GM18511 (cell line): Measurements from ENCODE around the gene EYA2.

ENCODE experiments used
- ATAC-seq: cut with Tn5 transposase; IDR thresholded peaks from one replicate; pipeline ENCODE4 v1.9.1; 2021; ENCODE audit warnings: mild to moderate bottlenecking, moderate library complexity; ENCODE audit not compliant: unreplicated experiment

EYA2 gene

DNA sequence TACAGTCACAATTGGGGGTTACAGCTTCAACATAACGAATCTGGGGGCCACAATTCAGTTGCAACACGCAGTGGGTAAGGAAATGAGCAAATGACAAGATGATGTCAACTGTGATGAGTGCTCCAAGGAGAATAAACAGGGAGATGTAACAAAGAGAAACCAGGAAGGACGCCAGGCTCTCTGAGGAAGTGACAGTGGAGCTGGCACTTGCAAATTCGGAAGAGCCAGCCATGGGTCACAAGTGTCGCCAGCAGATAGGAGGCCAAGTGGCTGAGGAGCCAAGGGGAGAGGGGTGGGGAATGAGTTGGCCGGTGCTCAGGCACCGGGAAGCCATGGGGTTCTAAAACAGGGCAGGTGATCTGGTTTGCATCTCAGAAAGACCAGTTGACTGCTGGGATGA is 136.4 kb downstream of the EYA2 start:
- ATAC-seq = no peak

DNA sequence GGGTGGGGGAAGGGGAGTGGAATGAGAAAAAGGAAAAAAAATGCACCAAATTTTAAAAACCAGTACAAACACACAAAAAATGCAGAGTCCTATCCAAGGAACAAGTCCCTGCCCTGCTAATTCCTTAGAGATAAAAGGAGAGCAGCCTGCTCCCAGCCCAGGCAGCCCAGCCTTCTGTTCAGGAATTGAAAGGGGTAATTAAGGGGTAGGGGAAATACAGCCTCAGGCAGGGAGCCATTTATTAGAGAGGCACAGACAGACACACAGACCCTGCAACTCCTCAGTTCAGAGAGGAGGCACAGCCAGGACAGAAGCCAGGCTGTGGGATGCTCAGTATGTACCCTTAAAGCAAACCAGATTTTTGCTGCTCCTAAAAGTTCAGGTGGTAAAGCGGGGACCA is 137.2 kb downstream of the EYA2 start:
- no peak for ATAC-seq

DNA sequence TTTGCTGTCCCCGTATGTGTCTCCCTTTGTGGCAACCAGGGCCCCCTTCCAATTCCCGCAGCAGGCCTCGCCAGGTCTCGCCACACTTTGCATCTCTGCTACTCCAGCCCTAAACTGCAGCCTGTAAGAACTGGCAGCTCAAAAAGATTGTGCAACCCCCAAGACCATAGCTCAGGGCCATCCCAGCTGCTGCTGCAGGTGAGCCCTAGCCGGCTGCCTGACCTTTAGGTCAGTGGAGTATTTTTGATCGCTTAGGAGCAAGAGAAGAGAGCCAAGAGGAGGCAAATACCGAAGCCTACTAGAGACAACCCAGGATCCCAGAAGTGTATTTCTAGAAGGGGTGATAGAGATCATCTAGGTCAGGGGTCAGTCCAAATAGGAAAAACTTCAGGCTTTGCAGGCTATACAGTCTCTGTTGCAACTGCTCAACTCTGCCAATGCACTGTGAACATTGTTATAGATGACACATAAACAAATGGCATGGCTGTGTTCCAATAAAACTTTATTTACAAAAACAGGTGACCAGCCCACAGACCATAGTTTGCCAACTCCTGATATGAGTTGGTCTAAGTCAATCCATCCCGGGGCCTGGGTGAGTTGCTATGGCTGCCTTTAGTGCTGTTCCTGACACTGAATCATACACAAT is 138.4 kb downstream of the EYA2 start:
- ATAC-seq = no peak

DNA sequence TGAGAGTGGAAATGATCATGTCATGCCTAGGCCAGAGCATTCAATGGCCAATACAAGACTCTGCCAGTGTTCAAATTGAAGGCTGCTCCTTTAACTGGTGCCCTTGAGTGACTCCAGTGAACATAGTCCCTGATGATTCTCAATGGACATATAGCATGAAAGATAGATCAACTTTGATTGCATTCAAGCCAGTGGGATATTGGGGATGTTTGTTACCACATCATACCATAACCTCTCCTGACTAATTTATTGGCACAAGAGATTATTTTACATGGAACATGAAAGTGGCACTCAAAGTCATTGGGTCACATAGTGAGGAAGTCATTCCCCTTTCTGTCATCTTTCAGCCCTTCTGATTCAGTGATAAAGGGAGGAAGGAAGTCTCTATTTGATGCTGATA is 139.0 kb downstream of the EYA2 start:
- ATAC-seq = no peak

DNA sequence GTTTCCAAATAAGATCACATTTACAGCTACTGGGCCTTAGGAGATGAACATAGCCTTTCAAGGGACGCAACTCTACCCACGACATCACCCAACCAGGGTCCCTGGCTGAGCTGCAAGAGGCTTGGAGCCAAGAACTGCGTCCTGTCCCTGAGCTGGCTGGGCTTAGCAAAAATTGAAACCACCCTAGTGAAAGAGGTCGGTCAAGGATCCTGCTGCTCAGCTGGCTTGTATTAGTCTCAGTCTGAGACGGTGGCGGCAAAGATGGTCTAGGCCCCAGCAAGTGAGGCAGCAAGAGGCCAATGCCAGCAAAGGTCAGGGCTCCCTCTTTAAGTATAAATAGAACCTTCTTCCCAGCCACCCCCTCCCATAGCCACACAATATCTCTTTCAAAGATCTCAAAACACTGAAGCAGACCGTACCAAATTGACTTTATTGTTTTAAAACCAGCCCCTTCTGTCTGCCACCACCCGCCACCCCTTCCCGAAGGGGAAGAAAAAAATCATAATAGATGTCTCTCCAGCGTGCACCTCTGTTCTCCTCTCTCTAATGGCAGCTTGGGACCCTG is 140.5 kb downstream of the EYA2 start:
- ATAC-seq = no peak

DNA sequence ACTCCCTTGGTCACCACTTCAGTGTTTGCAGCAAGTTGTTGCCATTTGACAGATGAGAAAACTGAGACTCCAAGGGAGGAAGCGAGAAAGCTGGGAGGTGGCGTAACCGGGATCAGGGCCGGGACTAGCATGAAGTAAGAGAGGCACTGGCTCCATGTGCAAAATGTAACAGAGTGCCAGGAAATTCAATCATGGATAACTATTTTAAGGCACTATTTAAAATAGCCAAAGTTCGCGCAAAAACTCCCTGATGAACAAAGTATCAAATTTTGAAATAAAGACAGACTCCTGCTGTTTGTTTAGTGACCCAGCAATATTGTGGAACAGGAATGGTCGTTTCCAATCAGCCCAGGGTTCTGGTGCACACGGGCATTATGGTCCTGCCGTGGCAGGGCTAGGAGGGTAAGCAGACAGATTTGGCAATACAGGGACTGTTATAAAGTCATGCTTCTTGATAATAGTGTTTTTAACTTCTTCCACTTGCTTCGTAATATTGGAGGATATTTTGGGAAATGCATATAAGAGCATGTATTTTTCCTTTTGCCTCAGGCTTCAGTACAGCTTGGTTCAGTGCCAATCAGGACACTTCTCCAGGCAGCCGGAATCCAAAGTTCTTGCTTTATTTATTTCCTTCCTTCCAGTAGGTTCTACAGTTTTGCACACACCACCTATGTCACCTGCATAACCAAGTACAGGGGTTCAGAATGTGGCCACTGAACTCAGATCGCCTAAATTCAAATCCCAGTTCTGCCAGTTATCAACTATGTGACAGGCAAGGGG is 141.6 kb downstream of the EYA2 start:
- no peak for ATAC-seq

DNA sequence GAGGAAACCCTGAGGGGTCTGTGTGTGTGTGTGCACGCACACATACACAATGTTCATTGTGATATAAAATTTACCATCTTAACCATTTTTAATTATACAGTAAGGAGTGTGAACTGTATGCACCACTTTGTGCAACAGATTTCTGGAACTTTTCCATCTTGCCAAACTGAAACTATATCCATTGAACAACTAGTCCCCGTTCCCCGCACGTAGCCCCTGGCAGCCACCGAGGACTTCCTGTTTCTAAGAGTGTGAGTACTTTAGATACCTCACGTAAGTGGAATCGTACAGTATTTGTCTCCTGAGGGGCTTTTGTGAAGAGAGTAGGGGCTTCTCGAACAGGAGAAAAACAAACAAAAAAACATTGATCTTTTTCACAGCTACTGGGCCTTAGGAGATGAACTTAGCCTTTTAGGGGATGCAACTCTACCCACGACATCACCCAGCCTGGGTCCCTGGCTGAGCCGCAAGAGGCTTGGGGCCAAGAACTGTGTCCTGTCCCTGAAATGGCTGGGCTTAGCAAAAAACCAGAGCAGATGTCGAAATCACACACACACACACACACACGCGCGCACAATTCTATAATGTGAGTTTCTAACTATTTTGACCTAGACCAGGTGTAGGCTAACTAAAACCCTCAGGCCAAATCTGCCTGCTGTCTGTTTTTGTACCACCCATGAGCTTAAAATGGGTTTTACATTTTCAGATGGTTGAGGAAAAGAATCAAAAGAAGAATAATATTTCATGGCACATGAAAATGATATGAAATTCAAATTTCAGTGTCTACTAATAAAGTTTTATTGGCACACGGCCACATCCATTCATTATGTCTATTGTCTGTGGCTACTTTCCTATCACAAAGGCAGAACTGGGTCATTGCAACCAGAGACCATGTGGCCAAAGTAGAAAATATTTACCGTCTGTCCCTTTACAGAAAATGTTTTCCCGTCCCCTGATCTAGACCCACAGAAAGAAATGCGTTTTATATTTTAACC is 144.2 kb downstream of the EYA2 start:
- no peak for ATAC-seq

DNA sequence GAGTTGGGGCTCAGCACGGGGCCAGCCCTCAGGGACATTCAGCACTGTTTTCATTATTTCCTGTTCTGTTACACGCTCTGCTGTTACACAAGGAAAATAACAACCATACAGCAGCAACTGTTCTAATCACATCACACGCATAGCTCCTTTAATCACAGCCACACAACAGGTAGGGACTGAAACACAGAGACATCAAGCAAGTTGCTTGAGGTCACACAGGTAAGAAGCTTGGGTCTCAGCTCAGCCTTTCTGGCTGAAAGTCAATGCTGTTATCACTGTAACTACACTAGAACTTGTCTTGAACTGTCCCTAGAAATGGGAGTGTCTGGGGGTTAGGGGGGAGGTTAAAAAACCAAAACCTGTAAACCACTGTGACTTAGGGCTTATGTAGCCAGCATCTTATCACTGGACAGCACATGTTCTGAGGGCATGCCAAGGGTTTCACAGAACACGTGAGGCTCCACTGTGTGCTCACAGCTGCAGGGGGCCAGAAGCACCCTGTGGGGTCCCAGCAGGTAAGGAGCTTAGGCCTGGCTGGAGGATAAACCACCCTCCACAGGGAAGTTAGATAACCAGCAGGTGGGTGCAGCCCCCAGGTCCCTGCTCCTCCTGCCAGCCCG is 146.0 kb downstream of the EYA2 start:
- ATAC-seq = no peak

DNA sequence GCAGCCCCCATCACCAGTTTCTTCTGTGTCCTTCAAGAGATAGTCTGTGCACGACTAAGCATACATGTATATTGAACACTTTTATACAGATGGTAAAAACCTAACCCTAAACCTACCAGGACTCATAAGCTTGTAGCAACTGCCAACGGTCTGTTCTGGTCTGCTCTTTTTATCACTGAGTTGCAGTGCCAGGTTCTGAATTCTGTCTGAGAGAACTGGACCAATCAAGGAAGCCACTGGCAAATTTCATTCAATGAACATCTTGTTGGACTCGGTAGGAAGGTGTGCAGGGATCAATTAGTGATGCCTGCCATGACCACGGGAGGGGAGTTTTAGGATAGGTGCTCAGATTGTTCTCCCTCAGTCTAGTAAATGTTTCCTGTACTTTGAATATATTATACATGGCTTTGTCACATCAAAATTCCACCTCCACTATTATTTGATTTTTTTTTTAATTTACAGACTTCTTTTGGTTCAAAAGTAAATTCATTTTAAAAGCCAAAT is 146.8 kb downstream of the EYA2 start:
- ATAC-seq = no peak

DNA sequence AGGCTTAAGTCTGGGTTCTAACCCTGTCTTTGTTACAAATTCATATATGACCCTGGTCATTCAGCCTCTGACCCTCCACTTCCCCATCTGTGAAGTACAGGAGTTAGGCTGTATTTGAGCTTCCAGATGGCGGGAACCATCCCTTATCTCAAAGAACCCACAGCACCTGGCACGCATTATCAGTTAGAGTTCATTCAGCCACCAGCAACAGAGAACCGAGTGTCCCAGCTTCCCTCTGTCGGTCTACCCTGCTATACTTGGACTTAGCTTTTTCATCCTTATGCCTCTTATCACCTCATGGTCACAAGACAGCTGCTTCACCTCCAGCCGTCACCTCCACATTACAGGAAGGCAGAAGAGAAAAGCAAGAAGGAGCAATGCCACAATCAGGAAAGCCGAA is 147.8 kb downstream of the EYA2 start:
- ATAC-seq = no peak

DNA sequence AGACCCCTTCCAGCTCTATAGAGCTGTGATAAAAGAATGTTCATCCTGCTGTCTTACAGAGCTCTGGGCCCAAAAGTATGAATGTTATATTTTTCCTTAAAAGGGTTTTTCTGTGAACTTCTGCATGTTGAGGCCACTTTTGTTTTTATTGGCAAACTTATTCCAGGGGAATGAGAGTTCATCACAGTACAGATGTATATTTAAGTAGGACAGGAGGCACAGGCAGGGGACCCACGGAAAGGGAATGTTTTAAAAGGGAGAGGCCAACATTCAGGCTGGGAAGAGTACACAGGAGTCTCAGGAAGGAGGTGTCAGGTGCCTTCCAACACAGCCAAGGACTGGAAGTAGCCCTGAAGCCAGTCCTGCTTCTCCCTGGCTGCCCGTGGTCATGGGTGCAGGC is 148.4 kb downstream of the EYA2 start:
- no peak for ATAC-seq

DNA sequence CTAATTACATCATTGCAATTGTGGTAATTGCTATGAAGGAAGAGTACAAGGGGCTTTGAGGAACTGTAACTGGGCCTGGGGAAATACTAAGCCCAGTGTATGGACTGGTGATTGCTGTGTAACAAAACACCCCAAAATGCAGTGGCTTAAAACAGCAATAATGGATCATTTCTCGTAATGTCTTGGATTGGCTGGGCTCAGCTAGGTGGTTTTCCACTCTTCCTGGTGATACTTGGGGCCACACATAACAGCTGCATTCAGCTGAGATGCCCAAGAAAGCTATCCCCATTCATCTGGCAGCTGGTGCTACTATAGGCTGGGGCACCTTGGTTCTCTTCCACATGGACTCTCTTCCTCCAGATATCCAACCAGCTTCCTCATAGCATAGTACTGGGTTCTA is 150.3 kb downstream of the EYA2 start:
- no peak for ATAC-seq

DNA sequence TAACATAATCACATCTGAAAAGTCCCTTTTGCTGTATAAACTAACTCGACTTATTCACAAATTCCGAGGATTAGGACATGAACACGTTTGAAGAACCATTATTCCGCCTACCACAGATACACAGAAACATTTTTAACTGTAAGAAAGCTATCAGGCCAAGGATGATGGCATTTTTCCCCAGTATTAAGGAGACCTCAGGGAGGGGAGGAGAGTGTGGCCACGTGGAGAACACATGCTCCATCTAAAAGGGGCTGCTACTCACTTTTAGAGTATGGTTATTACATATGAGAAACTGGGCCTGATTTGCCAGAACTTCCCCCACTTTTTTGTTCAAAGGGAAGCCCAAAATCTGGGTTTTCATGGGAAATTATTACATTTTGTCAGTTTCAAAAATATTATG is 153.4 kb downstream of the EYA2 start:
- no peak for ATAC-seq

DNA sequence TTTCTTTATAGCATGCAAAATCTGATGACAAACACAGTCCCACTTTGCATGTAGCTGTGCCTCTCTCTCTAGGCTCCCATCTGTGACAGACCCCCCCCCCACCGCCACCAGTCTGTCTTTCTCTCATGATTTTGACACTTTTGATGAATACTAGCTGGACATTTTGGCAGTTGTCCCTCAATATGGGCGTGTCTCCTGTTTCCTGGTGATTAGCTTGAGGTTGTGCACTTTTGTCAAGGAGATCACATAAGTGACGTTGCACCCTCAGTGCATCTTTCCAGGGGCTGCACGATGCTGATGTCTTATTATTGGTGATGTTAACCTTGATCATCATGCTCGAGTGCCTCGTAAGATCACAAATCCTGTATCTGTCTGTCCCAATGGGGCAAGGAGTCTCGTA is 155.1 kb downstream of the EYA2 start:
- no peak for ATAC-seq

DNA sequence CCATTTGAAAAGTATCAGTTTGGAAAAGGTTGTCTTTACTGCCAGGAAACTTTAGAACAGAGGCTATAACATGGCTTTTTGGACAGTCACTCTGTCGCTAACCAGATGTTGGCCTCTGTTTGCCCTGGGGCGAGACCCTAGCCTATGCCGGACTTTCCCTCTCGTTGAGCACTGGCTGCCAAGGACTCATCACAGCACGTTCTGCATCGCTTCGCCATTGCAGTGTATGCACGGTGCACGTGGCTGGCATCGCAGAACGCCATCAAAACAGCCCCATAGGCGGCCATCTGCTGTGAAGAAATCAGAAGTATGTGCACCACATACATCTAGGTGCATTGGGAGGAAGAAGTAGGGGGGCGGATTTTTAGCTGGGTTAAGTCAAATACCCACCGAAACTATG is 156.4 kb downstream of the EYA2 start:
- no peak for ATAC-seq

DNA sequence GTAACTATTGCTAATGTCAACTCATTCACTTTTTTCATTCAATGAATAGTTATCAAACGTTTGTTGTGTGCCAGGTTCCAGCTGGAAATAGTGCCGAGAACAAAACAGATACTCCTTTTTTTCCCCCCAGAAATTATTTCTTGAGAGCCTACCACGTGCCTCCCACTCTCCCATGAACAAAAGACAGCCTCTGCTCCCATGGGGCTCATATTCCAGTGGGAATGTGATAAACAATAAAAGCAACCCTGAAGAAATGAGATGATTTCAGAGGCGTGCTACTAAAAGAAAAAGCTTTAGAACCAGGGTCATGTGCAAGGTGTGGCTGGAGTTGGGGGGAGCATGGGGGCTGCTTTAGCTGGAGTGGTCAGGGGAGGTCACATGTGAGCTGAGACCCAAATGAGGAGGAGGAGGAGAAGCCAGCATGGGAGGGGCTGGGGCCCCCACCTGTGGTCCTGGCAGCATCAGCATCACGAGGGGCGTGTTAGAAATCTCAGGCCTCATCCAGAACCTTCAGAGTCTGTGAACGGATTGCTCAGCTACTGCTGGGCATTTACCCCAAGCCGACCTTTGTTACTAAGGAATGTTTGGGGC is 157.4 kb downstream of the EYA2 start:
- ATAC-seq = no peak

DNA sequence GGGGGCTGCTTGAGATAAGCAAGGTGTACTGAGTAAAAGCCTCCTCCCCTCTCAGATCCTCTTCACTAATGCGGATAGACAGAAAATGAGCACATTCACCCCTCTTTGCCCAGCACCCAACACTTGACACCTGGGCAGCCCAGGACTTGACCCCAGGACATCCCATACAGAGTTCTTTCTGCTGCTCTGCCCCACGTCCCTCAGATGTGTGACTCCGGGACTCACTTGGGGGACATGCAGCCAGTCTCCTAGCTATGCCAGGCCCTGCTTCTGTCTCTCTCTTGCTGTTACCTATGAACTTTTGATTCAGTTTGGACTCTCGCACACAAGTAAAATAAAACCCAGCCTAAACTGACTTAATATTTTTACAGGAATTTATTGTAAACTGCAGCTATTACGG is 159.9 kb downstream of the EYA2 start:
- ATAC-seq = no peak

DNA sequence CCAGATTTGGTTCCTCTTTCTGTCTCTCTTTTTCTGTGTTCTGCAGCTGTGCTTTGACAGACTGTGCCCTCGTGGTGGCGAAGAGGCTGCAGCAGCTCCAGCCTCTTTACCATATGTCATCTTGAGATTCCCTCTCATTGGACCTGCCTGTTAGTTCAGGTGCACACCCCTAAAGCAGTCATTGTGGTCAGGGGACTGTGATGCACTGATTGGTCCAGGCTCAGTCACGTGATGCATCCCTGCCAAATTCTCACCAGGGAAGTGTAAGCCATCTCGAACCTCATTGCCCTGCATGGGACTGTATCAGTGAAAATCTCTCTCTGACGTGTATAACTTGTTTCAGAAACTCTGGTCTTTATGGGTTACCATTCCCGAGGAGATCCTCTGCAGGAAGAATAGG is 160.3 kb downstream of the EYA2 start:
- no peak for ATAC-seq

DNA sequence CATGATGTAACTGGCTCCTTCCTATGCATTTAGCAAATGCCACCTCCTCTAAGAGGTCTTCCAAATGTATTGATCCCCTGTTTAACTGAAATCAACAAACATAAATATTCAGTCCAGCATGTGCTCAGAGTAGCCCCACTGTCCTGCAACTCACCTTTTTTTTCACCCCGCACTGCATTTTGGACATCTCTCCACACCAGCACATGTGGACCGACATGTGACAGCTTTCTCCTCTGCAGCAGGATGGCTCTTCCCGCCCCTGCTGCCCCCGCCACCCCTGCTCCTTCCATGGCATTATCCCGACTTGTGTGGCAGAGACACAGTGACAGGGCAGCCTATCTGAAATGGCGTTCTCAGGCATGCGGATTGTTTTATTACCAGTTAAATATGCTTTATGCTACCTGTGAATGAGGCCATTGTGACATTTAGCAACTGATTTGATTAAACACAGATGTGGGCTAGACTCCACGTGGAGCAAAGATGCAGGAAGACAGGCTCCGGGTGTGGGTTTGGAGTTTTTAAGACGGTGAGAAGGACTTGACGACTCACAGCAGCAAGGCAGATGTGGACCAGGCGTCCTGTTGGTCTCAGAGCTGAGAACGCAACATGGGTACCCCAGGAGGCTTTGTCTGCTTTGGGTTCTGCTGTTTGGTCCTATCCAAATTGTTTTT is 161.2 kb downstream of the EYA2 start:
- no peak for ATAC-seq

DNA sequence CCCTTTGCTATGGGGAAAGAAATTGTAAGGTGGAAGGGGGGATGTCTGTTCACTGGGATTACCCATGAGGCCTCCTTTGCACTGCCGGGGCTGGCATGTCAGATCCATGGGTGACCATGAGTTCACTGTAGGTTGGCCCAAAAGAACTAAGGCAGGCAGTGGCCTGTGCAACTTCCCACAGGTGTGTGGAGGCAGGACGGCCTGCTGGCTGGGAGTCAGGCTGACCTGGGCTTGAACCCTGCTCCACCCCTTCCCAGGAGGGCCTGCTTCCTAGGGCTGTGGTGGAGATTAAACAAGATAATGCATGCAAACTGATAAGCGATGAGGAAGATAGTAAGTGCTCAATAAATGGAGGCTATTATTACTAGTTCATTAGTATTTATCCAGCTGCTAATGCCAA is 163.0 kb downstream of the EYA2 start:
- ATAC-seq = no peak
